ENCODE data around the gene FOXA2.
"Not testable (repeated sequence)": the region's sequence is repeated elsewhere in the genome, so short reads cannot be mapped to it uniquely, and the experiment has no call there.

Gene FOXA2

GRCh38 chr20:22584522-22584921, at the start of gene FOXA2:
Gene FOXA2, minus strand, starts transcription at chr20:22584572. Its CDS starts 294 bp downstream, at chr20:22584278.
- no peak for DNase-seq

- no peak for DNase-seq
Observed at GRCh38 chr20:22630701-22631100, 46.3 kb upstream of the FOXA2 start.

- DNase-seq = no peak
Observed at GRCh38 chr20:22629927-22630326, 45.6 kb upstream of the FOXA2 start.

GRCh38 chr20:22629447-22629846, 45.1 kb upstream of the FOXA2 start:
- no peak for DNase-seq

GRCh38 chr20:22626496-22626895, 42.1 kb upstream of the FOXA2 start:
- no peak for DNase-seq

- DNase-seq = no peak
Observed at GRCh38 chr20:22623211-22623610, 38.8 kb upstream of the FOXA2 start.

GRCh38 chr20:22620342-22620741, 36.0 kb upstream of the FOXA2 start:
- no peak for DNase-seq

- DNase-seq = no peak
Observed at GRCh38 chr20:22619806-22620205, 35.4 kb upstream of the FOXA2 start.

GRCh38 chr20:22619272-22619671, 34.9 kb upstream of the FOXA2 start:
- DNase-seq = no peak

GRCh38 chr20:22617160-22617559, 32.8 kb upstream of the FOXA2 start:
- no peak for DNase-seq

GRCh38 chr20:22616551-22616950, 32.2 kb upstream of the FOXA2 start:
- DNase-seq = no peak

- DNase-seq = no peak
Observed at GRCh38 chr20:22615425-22615824, 31.1 kb upstream of the FOXA2 start.

- DNase-seq = no peak
Observed at GRCh38 chr20:22611636-22612035, 27.3 kb upstream of the FOXA2 start.

- no peak for DNase-seq
Observed at GRCh38 chr20:22607695-22608094, 23.3 kb upstream of the FOXA2 start.

- DNase-seq = no peak
Observed at GRCh38 chr20:22604815-22605214, 20.4 kb upstream of the FOXA2 start.

GRCh38 chr20:22601361-22602141, 17.2 kb upstream of the FOXA2 start:
- DNase-seq = no peak

- DNase-seq = not testable (repeated sequence)
Observed at GRCh38 chr20:22599258-22599657, 14.9 kb upstream of the FOXA2 start.

- DNase-seq = no peak
Observed at GRCh38 chr20:22597303-22597702, 12.9 kb upstream of the FOXA2 start.

GRCh38 chr20:22590662-22591061, 6.3 kb upstream of the FOXA2 start:
- no peak for DNase-seq

GRCh38 chr20:22586645-22587310, 2.4 kb upstream of the FOXA2 start:
- no peak for DNase-seq

- no peak for DNase-seq
Observed at GRCh38 chr20:22585786-22586493, 1.6 kb upstream of the FOXA2 start.

GRCh38 chr20:22584922-22585785, 782 bp upstream of the FOXA2 start:
- no peak for DNase-seq

Data from DMS79 (cell line).